Neural cell (in vitro differentiated cells): ENCODE data around the gene ENAM. TPM values are rescaled to one million over a fixed set of nuclear protein-coding genes. Genes with fewer than 3 reads are reported as not detected.

Source experiments
- H2AFZ ChIP-seq: fragments of 200-600, 300-800 bp; sonication (generic), shearing (Covaris generic); 2 replicates; pipeline ENCODE4 v1.6.0; 2014; ENCODE audit warnings: low read depth, mild to moderate bottlenecking, antibody characterized with exemption, low read length, moderate library complexity
- H3F3A ChIP-seq: fragments of 200-600 bp; shearing (Covaris generic); 2 replicates; pipeline ENCODE4 v1.6.1; 2016; ENCODE audit warnings: mild to moderate bottlenecking, moderate library complexity, mixed read lengths, antibody characterized with exemption, low read length; ENCODE audit not compliant: insufficient read depth, poor library complexity, severe bottlenecking
- H3K27ac ChIP-seq: fragments of 200-600, 300-800 bp; sonication (generic), shearing (Covaris generic); 2 replicates; pipeline ENCODE4 v1.5.1; 2014; ENCODE audit warnings: mild to moderate bottlenecking, low read length, moderate library complexity
- H3K27me3 ChIP-seq: fragments of 300-800, 200-600 bp; sonication (generic), shearing (Covaris generic); 2 replicates; pipeline ENCODE4 v1.6.0; 2014; ENCODE audit warnings: mild to moderate bottlenecking, low read depth, low read length, moderate library complexity; ENCODE audit not compliant: insufficient read depth
- H3K36me3 ChIP-seq: fragments of 300-800, 200-600 bp; sonication (generic), shearing (Covaris generic); 2 replicates; pipeline ENCODE4 v1.5.1; 2014; ENCODE audit warnings: mild to moderate bottlenecking, antibody characterized with exemption, low read length, moderate library complexity; ENCODE audit not compliant: insufficient read depth
- H3K4me2 ChIP-seq: fragments of 300-800, 200-600 bp; sonication (generic), shearing (Covaris generic); 2 replicates; pipeline ENCODE4 v1.6.0; 2014; ENCODE audit warnings: mild to moderate bottlenecking, low read length
- H3K4me3 ChIP-seq: fragments of 300-800, 200-600 bp; sonication (generic), shearing (Covaris generic); 2 replicates; pipeline ENCODE4 v1.5.1; 2014; ENCODE audit warnings: mild to moderate bottlenecking, low read length, moderate library complexity
- H3K79me2 ChIP-seq: fragments of 200-600 bp; shearing (Covaris generic); replicated peaks from 2 replicates; pipeline ENCODE4 v1.6.0; 2014; ENCODE audit warnings: mild to moderate bottlenecking, low read length, moderate library complexity; ENCODE audit not compliant: insufficient read depth
- H3K9ac ChIP-seq: fragments of 300-800, 200-600 bp; sonication (generic), shearing (Covaris generic); 2 replicates; pipeline ENCODE4 v1.6.1; 2016; ENCODE audit warnings: mild to moderate bottlenecking, low read length, mixed read lengths
- H3K9me2 ChIP-seq: fragments of 200-600 bp; shearing (Covaris generic); 2 replicates; pipeline ENCODE4 v1.6.1; 2016; ENCODE audit warnings: mild to moderate bottlenecking, low read length, mixed read lengths; ENCODE audit not compliant: insufficient read depth
- H3K9me3 ChIP-seq: fragments of 200-600, 300-800 bp; sonication (generic), shearing (Covaris generic); 2 replicates; pipeline ENCODE4 v1.6.1; 2016; ENCODE audit warnings: mild to moderate bottlenecking, mixed run types, low read length, moderate library complexity, mixed read lengths
- H4K20me1 ChIP-seq: fragments of 200-600 bp; shearing (Covaris generic); 2 replicates; pipeline ENCODE4 v1.6.1; 2016; ENCODE audit warnings: mild to moderate bottlenecking, mixed run types; ENCODE audit not compliant: insufficient read depth
- CTCF ChIP-seq: fragments of 450-650 bp; IDR thresholded peaks from 2 replicates; pipeline ENCODE4 v1.5.1; 2014; ENCODE audit warnings: antibody characterized with exemption, mild to moderate bottlenecking, moderate library complexity; ENCODE audit not compliant: poor library complexity, severe bottlenecking
- EP300 ChIP-seq: fragments of 450-650 bp; conservative IDR thresholded peaks from 2 replicates; pipeline ENCODE4 v1.6.1; 2014; ENCODE audit warnings: antibody characterized with exemption, mild to moderate bottlenecking, moderate library complexity; ENCODE audit not compliant: poor library complexity, severe bottlenecking
- EZH2 ChIP-seq: fragments of 200-600, 300-800 bp; shearing (Covaris generic), sonication (generic); IDR thresholded peaks from 2 replicates; pipeline ENCODE4 v1.6.1; 2014; ENCODE audit warnings: antibody characterized with exemption, low read length, borderline replicate concordance, mild to moderate bottlenecking; ENCODE audit not compliant: insufficient read depth, poor library complexity, severe bottlenecking
- MXI1 ChIP-seq: fragments of 450-650 bp; conservative IDR thresholded peaks from 2 replicates; pipeline ENCODE4 v1.6.1; 2014; ENCODE audit warnings: antibody characterized with exemption, mild to moderate bottlenecking; ENCODE audit not compliant: poor library complexity, severe bottlenecking
- POLR2AphosphoS5 ChIP-seq: IDR thresholded peaks from 2 replicates; pipeline ENCODE4 v1.6.1; 2012
- RAD21 ChIP-seq: fragments of 450-650 bp; conservative IDR thresholded peaks from 2 replicates; pipeline ENCODE4 v1.6.1; 2014; ENCODE audit warnings: antibody characterized with exemption, mild to moderate bottlenecking, moderate library complexity
- REST ChIP-seq: IDR thresholded peaks from 2 replicates; pipeline ENCODE4 v1.6.1; 2012; ENCODE audit warnings: borderline replicate concordance
- SMC3 ChIP-seq: fragments of 450-650 bp; conservative IDR thresholded peaks from 2 replicates; pipeline ENCODE4 v1.6.1; 2014; ENCODE audit warnings: antibody characterized with exemption, mild to moderate bottlenecking, moderate library complexity; ENCODE audit not compliant: poor library complexity
- TAF1 ChIP-seq: IDR thresholded peaks from 2 replicates; pipeline ENCODE4 v1.6.1; 2012; ENCODE audit warnings: low read depth
- polyA plus RNA-seq: library from polyadenylated mRNA; depleted of rRNA; stranded (reverse); fragments of >200 nt; gene quantifications from 2 replicates; pipeline ENCODE4 v1.2.3, GENCODE V29; 2014

Gene ENAM
- polyA plus RNA-seq, 1 donor from 2014 or later, result not detected

- H3K9me2 ChIP-seq, result no peaks in the 10 kb centered on the region
- no peak overlapping the region for H2AFZ ChIP-seq
- H3K9me3 ChIP-seq, result no peaks in the 10 kb centered on the region
- no peak overlapping the region for H3K27ac ChIP-seq
- no peaks in the 10 kb centered on the region for H3K36me3 ChIP-seq
- H3K4me3 ChIP-seq, result no peak overlapping the region
- H4K20me1 ChIP-seq, result no peaks in the 10 kb centered on the region
- H3K9ac ChIP-seq, result no peak overlapping the region
- H3K79me2 ChIP-seq, result no peaks in the 10 kb centered on the region
- no peaks in the 10 kb centered on the region for H3F3A ChIP-seq
- TF ChIP-seq REST (no peak), CTCF (no peak), SMC3 (no peak), POLR2AphosphoS5 (no peak), TAF1 (no peak), EP300 (no peak), RAD21 (no peak), EZH2 (no peak), MXI1 (no peak)
- no peak overlapping the region for H3K4me2 ChIP-seq
- no peaks in the 10 kb centered on the region for H3K27me3 ChIP-seq
Measured at GRCh38 chr4:70619778-70620177, 8.8 kb upstream of the ENAM start.

GRCh38 chr4:70623323-70623722 is 5.2 kb upstream of the ENAM start:
- no peaks in the 10 kb centered on the region for H3K79me2 ChIP-seq
- H3K9ac ChIP-seq, result no peak overlapping the region
- H3K27ac ChIP-seq, result no peak overlapping the region
- no peak overlapping the region for H2AFZ ChIP-seq
- no peaks in the 10 kb centered on the region for H3K9me2 ChIP-seq
- no peaks in the 10 kb centered on the region for H3K36me3 ChIP-seq
- H3K4me3 ChIP-seq, result no peak overlapping the region
- no peak overlapping the region for H3K4me2 ChIP-seq
- no peaks in the 10 kb centered on the region for H3F3A ChIP-seq
- TF ChIP-seq SMC3 (no peak), TAF1 (no peak), POLR2AphosphoS5 (no peak), REST (no peak), CTCF (no peak), MXI1 (no peak), EP300 (no peak), EZH2 (no peak), RAD21 (no peak)
- no peaks in the 10 kb centered on the region for H3K27me3 ChIP-seq
- no peaks in the 10 kb centered on the region for H3K9me3 ChIP-seq
- no peaks in the 10 kb centered on the region for H4K20me1 ChIP-seq
